GM18520 (cell line): ENCODE data around the gene NPIPA8.
"Not testable (repeated sequence)": the region's sequence is repeated elsewhere in the genome, so short reads cannot be mapped to it uniquely, and the experiment has no call there.

Experiments used
- ATAC-seq: cut with Tn5 transposase; IDR thresholded peaks from one replicate; pipeline ENCODE4 v1.9.1; 2021; ENCODE audit not compliant: unreplicated experiment

Gene NPIPA8

GRCh38 chr16:18280319-18280718 is 56.2 kb downstream of the NPIPA8 start:
- ATAC-seq, result not testable (repeated sequence)

DNA sequence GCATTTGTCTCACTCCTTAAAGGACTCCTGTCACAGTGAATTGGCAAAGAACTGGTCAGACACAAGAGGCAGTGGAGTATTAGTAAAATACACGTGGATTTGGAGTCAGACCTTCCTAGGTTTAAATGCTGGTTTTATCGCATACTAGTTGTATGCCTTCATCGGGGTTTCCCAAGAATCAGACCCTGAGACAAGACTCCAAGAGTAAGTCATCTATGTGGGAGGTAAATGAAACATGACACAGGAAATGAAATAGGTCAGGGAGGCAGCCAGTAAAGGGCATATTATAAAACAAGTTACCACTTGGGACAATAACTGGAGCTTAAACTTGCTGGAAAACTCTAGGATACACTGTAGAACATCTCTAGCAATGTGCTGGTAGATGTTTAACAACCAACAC is 59.8 kb downstream of the NPIPA8 start:
- ATAC-seq, result not testable (repeated sequence)

- not testable (repeated sequence) for ATAC-seq
Observed at GRCh38 chr16:18270171-18270570, 66.4 kb downstream of the NPIPA8 start.
